ENCODE data around the gene SATB1. TPM values are rescaled to one million over a fixed set of nuclear protein-coding genes. Genes with fewer than 3 reads are reported as not detected.
"Not testable (repeated sequence)": the region's sequence is repeated elsewhere in the genome, so short reads cannot be mapped to it uniquely, and the experiment has no call there.

SATB1 gene
- total RNA-seq, 3 donors from 2014 or later (not counting 1 experiment from before 2014, with no cell fraction given) = 137 to 162 (median 151) TPM

DNA sequence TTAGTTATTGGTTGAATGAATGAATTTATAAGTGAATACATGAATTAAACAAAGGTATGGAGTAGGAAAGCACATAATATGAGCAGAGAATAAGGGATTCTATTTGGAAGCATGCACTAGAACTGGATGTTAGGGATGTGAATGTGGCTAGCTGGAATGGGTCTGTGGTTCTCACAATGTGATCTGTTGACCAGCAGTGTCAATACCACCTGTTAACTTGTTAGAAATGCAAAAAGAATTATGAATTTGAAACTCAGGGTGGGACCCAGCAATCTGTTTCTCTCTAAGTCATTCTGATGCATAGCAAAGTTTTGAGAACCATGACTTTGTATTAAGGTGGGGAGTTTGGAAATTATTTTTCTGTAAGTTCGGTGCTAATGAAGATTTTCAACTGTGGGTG lies 41.0 kb upstream of the SATB1 start:
- Histone ChIP-seq H3K9me3 (ENCODE audit: control insufficient read depth, insufficient read depth, low read length) (no peaks in the 10 kb centered on the region), H3K27ac (ENCODE audit: low read length) (no peak overlapping the region), H3K4me1 (ENCODE audit: control insufficient read depth, insufficient read depth, low read length) (peaks cover 6% of the 10 kb centered on the region), H3K4me3 (ENCODE audit: low read length) (no peak overlapping the region), H3K27me3 (ENCODE audit: control insufficient read depth, insufficient read depth, low read length) (no peaks in the 10 kb centered on the region), H3K36me3 (ENCODE audit: control insufficient read depth, insufficient read depth, low read length) (peaks cover 12% of the 10 kb centered on the region)
- peaks cover 25% of the 10 kb centered on the region for H3K36me3 Mint-ChIP-seq
- no peak overlapping the region for H3K27ac Mint-ChIP-seq
- H3K9me3 Mint-ChIP-seq = peaks cover 0 to 3% of the 10 kb centered on the region in 2 donors
- H3K4me3 Mint-ChIP-seq = peak overlapping the region; percentile 45
- WGBS (ENCODE audit: insufficient coverage) = 75% methylated on average over 1 of the region's 1 CpG
- TF ChIP-seq, protein P1, sequence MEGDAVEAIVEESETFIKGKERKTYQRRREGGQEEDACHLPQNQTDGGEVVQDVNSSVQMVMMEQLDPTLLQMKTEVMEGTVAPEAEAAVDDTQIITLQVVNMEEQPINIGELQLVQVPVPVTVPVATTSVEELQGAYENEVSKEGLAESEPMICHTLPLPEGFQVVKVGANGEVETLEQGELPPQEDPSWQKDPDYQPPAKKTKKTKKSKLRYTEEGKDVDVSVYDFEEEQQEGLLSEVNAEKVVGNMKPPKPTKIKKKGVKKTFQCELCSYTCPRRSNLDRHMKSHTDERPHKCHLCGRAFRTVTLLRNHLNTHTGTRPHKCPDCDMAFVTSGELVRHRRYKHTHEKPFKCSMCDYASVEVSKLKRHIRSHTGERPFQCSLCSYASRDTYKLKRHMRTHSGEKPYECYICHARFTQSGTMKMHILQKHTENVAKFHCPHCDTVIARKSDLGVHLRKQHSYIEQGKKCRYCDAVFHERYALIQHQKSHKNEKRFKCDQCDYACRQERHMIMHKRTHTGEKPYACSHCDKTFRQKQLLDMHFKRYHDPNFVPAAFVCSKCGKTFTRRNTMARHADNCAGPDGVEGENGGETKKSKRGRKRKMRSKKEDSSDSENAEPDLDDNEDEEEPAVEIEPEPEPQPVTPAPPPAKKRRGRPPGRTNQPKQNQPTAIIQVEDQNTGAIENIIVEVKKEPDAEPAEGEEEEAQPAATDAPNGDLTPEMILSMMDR (IDR thresholded peaks at IDR 0.05) = no peak
- peaks cover 3 to 9% of the 10 kb centered on the region in 2 donors for H3K27me3 Mint-ChIP-seq (ENCODE audit: low read depth in 2 of 2)
- DNase-seq (no peak), ATAC-seq (peak in 2 of 3 donors; percentile 64 to 83)
- intact Hi-C loops (cut with micrococcal nuclease) = no loop called here
- H3K4me1 Mint-ChIP-seq = peaks cover 27 to 28% of the 10 kb centered on the region in 2 donors

DNA sequence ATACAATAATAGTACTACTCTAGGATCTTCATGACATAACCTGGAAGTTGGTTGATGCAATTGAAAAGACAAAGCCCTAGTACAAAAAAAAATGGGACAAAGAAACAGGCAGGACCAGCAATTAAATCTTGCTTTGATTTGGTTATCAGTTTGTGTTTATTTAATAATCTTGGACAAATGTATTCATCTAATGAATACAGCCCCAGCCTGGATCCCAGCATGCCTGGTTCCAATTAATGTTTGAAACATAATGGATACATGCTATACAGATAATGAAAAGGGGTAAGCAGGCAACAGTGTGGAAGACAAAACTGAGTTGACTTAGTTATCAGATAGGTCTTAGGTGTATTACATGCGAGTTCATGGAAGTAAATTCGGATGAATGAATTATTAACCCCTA lies 29.6 kb upstream of the SATB1 start:
- Histone ChIP-seq H3K36me3 (ENCODE audit: control insufficient read depth, insufficient read depth, low read length) (no peaks in the 10 kb centered on the region), H3K27me3 (ENCODE audit: control insufficient read depth, insufficient read depth, low read length) (no peaks in the 10 kb centered on the region), H3K9me3 (ENCODE audit: control insufficient read depth, insufficient read depth, low read length) (no peaks in the 10 kb centered on the region), H3K27ac (ENCODE audit: low read length) (no peak overlapping the region), H3K4me3 (ENCODE audit: low read length) (no peak overlapping the region), H3K4me1 (ENCODE audit: control insufficient read depth, insufficient read depth, low read length) (no peaks in the 10 kb centered on the region)
- TF ChIP-seq, protein P1 (IDR thresholded peaks at IDR 0.05) = no peak
- DNase-seq (no peak), ATAC-seq (no peak)
- peaks cover 6% of the 10 kb centered on the region for H3K36me3 Mint-ChIP-seq
- WGBS (ENCODE audit: insufficient coverage) = no CpG with 5 or more reads among the region's 2 CpGs
- H3K27ac Mint-ChIP-seq = no peak overlapping the region
- H3K4me3 Mint-ChIP-seq = no peak overlapping the region
- H3K4me1 Mint-ChIP-seq = peaks cover 15 to 28% of the 10 kb centered on the region in 2 donors
- H3K9me3 Mint-ChIP-seq = peaks cover 0 to 5% of the 10 kb centered on the region in 2 donors
- intact Hi-C loops (cut with micrococcal nuclease) = no loop called here
- no peaks in the 10 kb centered on the region for H3K27me3 Mint-ChIP-seq (ENCODE audit: low read depth in 2 of 2)

DNA sequence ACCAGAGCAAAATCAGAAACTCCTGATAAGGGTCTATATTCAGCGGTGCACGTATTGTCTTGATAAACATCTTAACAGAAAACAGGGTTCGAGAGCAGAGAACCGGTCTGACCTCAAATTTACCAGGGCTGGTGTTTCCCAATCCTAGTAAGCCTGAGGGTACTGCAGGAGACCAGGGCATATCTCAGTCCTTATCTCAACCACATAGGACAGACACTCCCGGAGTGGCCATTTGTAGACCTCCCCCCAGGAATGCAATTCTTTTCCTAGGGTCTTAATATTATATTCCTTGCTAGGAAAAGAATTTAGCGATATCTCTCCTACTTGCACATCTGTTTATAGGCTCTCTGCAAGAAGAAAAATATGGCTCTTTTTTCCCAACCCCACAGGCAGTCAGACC lies 24.5 kb upstream of the SATB1 start:
- peaks cover 11% of the 10 kb centered on the region for H3K9me3 ChIP-seq (ENCODE audit: control insufficient read depth, insufficient read depth, low read length)
- H3K4me1 ChIP-seq (ENCODE audit: control insufficient read depth, insufficient read depth, low read length); H3K9me3 Mint-ChIP-seq; H3K4me3 ChIP-seq (ENCODE audit: low read length); H3K4me3 Mint-ChIP-seq; H3K27me3 ChIP-seq (ENCODE audit: control insufficient read depth, insufficient read depth, low read length); DNase-seq; H3K27me3 Mint-ChIP-seq (ENCODE audit: low read depth in 2 of 2); H3K27ac ChIP-seq (ENCODE audit: low read length); ATAC-seq; H3K36me3 ChIP-seq (ENCODE audit: control insufficient read depth, insufficient read depth, low read length); H3K27ac Mint-ChIP-seq: not testable (repeated sequence)
- intact Hi-C loops (cut with micrococcal nuclease) = loop anchor here (5.0 kb wide), 3 partner anchors 37 to 293 kb away; no protein-coding TSS in a partner anchor
- Mint-ChIP-seq H3K4me1 (peaks cover 40 to 41% of the 10 kb centered on the region in 2 donors), H3K36me3 (peaks cover 18% of the 10 kb centered on the region)
- WGBS (ENCODE audit: insufficient coverage) = 87% methylated on average over 5 of the region's 6 CpGs

DNA sequence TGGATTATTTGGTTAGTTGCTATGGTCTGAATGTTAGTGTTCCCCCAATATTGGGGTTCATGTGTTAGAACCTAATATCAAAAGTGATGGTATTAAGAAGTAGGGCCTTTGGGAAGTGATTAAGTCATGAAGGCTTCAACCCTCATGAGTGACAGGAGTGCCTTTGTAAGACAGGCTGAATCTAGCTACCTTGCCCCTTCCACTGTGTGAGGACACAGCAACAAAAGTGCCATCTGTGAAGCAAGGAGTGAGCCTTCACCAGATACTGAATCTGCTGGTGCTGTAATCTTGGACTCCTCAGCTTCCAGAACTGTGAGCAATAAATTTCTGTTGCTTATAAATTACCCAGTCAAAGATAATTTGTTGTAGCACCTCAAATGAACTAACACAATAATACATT lies 22.6 kb upstream of the SATB1 start:
- ATAC-seq (no peak), DNase-seq (no peak)
- Histone ChIP-seq H3K27me3 (ENCODE audit: control insufficient read depth, insufficient read depth, low read length) (no peaks in the 10 kb centered on the region), H3K4me3 (ENCODE audit: low read length) (no peak overlapping the region), H3K27ac (ENCODE audit: low read length) (no peak overlapping the region), H3K36me3 (ENCODE audit: control insufficient read depth, insufficient read depth, low read length) (peaks cover 3% of the 10 kb centered on the region), H3K9me3 (ENCODE audit: control insufficient read depth, insufficient read depth, low read length) (peaks cover 11% of the 10 kb centered on the region), H3K4me1 (ENCODE audit: control insufficient read depth, insufficient read depth, low read length) (peaks cover 23% of the 10 kb centered on the region)
- peaks cover 18% of the 10 kb centered on the region for H3K36me3 Mint-ChIP-seq
- intact Hi-C loops (cut with micrococcal nuclease) = loop anchor here (5.0 kb wide), 3 partner anchors 35 to 295 kb away; no protein-coding TSS in a partner anchor
- peaks cover 4 to 7% of the 10 kb centered on the region in 2 donors for H3K9me3 Mint-ChIP-seq
- H3K27me3 Mint-ChIP-seq (ENCODE audit: low read depth in 2 of 2) = no peaks in the 10 kb centered on the region
- peak overlapping the region; percentile 53 for H3K4me3 Mint-ChIP-seq
- TF ChIP-seq, protein P1 (IDR thresholded peaks at IDR 0.05) = no peak
- H3K27ac Mint-ChIP-seq = peak overlapping the region; percentile 35 to 88
- peaks cover 50 to 53% of the 10 kb centered on the region in 2 donors for H3K4me1 Mint-ChIP-seq
